ENCODE results near the gene COL19A1. TPM values are rescaled to one million over a fixed set of nuclear protein-coding genes. Genes with fewer than 3 reads are reported as not detected.

COL19A1 gene
- total RNA-seq, 1 donor from 2014 or later = not detected

- DNase-seq (ENCODE audit: low read depth) = no peak
- Histone ChIP-seq H3K4me3 (ENCODE audit: low read depth, low read length) (no peak overlapping the region), H3K27me3 (ENCODE audit: control insufficient read depth, insufficient read depth, low read length) (no peaks in the 10 kb centered on the region), H3K36me3 (ENCODE audit: control insufficient read depth, insufficient read depth, low read length) (no peaks in the 10 kb centered on the region)
- FAIRE-seq = no peak
- TF ChIP-seq, protein P1, sequence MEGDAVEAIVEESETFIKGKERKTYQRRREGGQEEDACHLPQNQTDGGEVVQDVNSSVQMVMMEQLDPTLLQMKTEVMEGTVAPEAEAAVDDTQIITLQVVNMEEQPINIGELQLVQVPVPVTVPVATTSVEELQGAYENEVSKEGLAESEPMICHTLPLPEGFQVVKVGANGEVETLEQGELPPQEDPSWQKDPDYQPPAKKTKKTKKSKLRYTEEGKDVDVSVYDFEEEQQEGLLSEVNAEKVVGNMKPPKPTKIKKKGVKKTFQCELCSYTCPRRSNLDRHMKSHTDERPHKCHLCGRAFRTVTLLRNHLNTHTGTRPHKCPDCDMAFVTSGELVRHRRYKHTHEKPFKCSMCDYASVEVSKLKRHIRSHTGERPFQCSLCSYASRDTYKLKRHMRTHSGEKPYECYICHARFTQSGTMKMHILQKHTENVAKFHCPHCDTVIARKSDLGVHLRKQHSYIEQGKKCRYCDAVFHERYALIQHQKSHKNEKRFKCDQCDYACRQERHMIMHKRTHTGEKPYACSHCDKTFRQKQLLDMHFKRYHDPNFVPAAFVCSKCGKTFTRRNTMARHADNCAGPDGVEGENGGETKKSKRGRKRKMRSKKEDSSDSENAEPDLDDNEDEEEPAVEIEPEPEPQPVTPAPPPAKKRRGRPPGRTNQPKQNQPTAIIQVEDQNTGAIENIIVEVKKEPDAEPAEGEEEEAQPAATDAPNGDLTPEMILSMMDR (IDR thresholded peaks at IDR 0.05; ENCODE audit: insufficient read depth, low read length, severe bottlenecking) = no peak
Measured at GRCh38 chr6:70072540-70073179, 206.3 kb downstream of the COL19A1 start.

GRCh38 chr6:70073637-70074036 is 207.3 kb downstream of the COL19A1 start:
- FAIRE-seq (no peak), DNase-seq (ENCODE audit: low read depth) (no peak)
- TF ChIP-seq, protein P1 (IDR thresholded peaks at IDR 0.05; ENCODE audit: insufficient read depth, low read length, severe bottlenecking) = no peak
- Histone ChIP-seq H3K36me3 (ENCODE audit: control insufficient read depth, insufficient read depth, low read length) (no peaks in the 10 kb centered on the region), H3K4me3 (ENCODE audit: low read depth, low read length) (no peak overlapping the region), H3K27me3 (ENCODE audit: control insufficient read depth, insufficient read depth, low read length) (no peaks in the 10 kb centered on the region)

DNA sequence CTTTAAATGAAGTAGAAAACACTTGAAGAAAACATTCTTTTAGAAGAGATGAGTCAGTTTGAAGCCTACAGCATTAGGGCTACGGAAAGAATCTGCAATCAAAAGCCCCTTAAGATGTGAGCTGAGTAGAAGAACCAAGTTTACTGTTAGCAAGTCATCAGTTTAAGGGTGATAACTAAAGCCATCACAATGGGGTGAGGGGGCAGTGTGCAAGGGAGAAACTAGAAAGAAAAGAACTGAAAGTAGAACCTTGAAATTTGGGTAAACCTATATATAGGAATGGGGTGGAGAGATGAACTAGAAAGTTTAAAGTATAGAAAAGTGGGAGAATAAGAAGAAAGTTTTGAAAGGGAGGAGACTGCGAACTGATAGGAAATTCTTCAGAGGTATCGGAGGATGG is 212.9 kb downstream of the COL19A1 start:
- no peaks in the 10 kb centered on the region for H3K27me3 ChIP-seq (ENCODE audit: control insufficient read depth, insufficient read depth, low read length)
- TF ChIP-seq, protein P1 (IDR thresholded peaks at IDR 0.05; ENCODE audit: insufficient read depth, low read length, severe bottlenecking) = no peak
- DNase-seq (ENCODE audit: low read depth) (no peak), FAIRE-seq (no peak)
- no peaks in the 10 kb centered on the region for H3K36me3 ChIP-seq (ENCODE audit: control insufficient read depth, insufficient read depth, low read length)
- no peak overlapping the region for H3K4me3 ChIP-seq (ENCODE audit: low read depth, low read length)

- TF ChIP-seq, protein P1 (IDR thresholded peaks at IDR 0.05; ENCODE audit: insufficient read depth, low read length, severe bottlenecking) = no peak
- FAIRE-seq (no peak), DNase-seq (ENCODE audit: low read depth) (no peak)
- H3K27me3 ChIP-seq (ENCODE audit: control insufficient read depth, insufficient read depth, low read length) = no peaks in the 10 kb centered on the region
- no peak overlapping the region for H3K4me3 ChIP-seq (ENCODE audit: low read depth, low read length)
- no peaks in the 10 kb centered on the region for H3K36me3 ChIP-seq (ENCODE audit: control insufficient read depth, insufficient read depth, low read length)
Measured at GRCh38 chr6:70080443-70081070, 214.2 kb downstream of the COL19A1 start.

DNA sequence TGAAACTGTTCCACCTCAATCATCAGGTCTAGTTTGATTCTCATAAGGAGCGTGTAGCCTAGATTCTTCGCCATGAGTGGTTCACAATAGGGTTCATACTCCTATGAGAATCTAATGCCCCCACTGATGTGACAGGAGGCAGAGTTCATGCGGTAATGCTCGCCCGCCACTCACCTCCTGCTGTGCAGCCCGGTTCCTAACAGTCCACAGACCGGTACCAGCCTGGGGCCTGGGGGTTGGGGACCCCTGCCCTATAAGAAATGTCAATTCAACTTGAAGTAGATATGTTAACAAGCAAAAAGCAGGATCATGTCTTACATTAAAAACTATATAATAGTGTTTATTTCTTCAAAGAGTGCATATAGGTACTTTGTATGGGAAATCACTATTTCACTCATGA is 216.5 kb downstream of the COL19A1 start:
- DNase-seq (ENCODE audit: low read depth) = no peak
- no peak overlapping the region for H3K4me3 ChIP-seq (ENCODE audit: low read depth, low read length)
- H3K36me3 ChIP-seq (ENCODE audit: control insufficient read depth, insufficient read depth, low read length) = no peaks in the 10 kb centered on the region
- TF ChIP-seq, protein P1 (IDR thresholded peaks at IDR 0.05; ENCODE audit: insufficient read depth, low read length, severe bottlenecking) = no peak
- H3K27me3 ChIP-seq (ENCODE audit: control insufficient read depth, insufficient read depth, low read length) = no peaks in the 10 kb centered on the region
- no peak for FAIRE-seq

All from bronchial epithelial cell (primary cell).